Neural crest cell (in vitro differentiated cells): Measurements from ENCODE around the gene CCDC30. TPM values are rescaled to one million over a fixed set of nuclear protein-coding genes. Genes with fewer than 3 reads are reported as not detected.

Source experiments
- DNase-seq: peaks from one replicate; pipeline ENCODE4 v3.0.0; 2021; ENCODE audit warnings: low read depth, mixed read lengths, low spot score
- H3K27ac Mint-ChIP-seq: one replicate; pipeline ENCODE4 v1.8.0; 2021; ENCODE audit warnings: mild to moderate bottlenecking, mixed read lengths; ENCODE audit not compliant: unreplicated experiment
- H3K27me3 Mint-ChIP-seq: 2 replicates; pipeline ENCODE4 v1.8.0; 2021; ENCODE audit warnings: low read depth, mild to moderate bottlenecking, mixed read lengths
- H3K36me3 Mint-ChIP-seq: 2 replicates; pipeline ENCODE4 v1.8.0; 2021; ENCODE audit warnings: low read depth, mild to moderate bottlenecking, mixed read lengths
- H3K4me1 Mint-ChIP-seq: 2 replicates; pipeline ENCODE4 v1.8.0; 2021; ENCODE audit warnings: mixed read lengths
- H3K4me3 Mint-ChIP-seq: one replicate; pipeline ENCODE4 v1.8.0; 2021; ENCODE audit warnings: mild to moderate bottlenecking, mixed read lengths
- H3K9me3 Mint-ChIP-seq: 2 replicates; pipeline ENCODE4 v1.8.0; 2021; ENCODE audit warnings: mixed read lengths
- CTCF ChIP-seq: fragments of 200-600 bp; sonication (generic); conservative IDR thresholded peaks from 2 replicates; pipeline ENCODE4 v1.5.0; 2021; ENCODE audit warnings: antibody characterized with exemption, mild to moderate bottlenecking
- total RNA-seq: library from RNA; stranded (reverse); gene quantifications from 2 replicates; pipeline ENCODE4 v1.2.1, GENCODE V29; 2021

Gene CCDC30
- total RNA-seq, 1 donor from 2014 or later, result 6.9 TPM

- TF ChIP-seq CTCF, result no peak
- no peak for DNase-seq
- Mint-ChIP-seq H3K27me3 (peaks cover 3% of the 10 kb centered on the region), H3K27ac (no peak overlapping the region), H3K4me1 (no peaks in the 10 kb centered on the region), H3K36me3 (no peaks in the 10 kb centered on the region), H3K9me3 (no peaks in the 10 kb centered on the region), H3K4me3 (no peak overlapping the region)
Observed at GRCh38 chr1:42433369-42433768, 29.7 kb upstream of the CCDC30 start.

DNA sequence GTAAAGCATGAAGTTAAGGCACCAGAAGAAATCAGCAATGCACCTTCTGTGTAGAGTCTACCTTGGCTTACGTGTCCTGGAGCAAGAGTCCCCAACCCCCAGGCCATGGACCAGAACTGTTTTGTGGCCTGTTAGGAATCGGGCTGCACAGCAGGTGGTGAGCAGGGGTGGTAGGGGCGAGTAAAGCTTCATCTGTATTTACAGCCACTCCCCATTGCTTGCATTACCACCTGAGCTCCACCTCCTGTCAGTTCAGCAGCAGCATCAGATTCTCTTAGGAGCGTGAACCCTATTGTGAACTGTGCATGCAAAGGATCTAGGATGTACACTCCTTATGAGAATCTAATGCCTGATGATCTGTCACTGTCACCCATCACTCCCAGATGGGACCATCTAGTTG is 28.7 kb upstream of the CCDC30 start:
- Mint-ChIP-seq H3K4me3 (no peak overlapping the region), H3K27ac (no peak overlapping the region), H3K9me3 (no peaks in the 10 kb centered on the region), H3K27me3 (peaks cover 3% of the 10 kb centered on the region), H3K36me3 (no peaks in the 10 kb centered on the region), H3K4me1 (no peaks in the 10 kb centered on the region)
- no peak for TF ChIP-seq CTCF
- DNase-seq, result no peak

DNA sequence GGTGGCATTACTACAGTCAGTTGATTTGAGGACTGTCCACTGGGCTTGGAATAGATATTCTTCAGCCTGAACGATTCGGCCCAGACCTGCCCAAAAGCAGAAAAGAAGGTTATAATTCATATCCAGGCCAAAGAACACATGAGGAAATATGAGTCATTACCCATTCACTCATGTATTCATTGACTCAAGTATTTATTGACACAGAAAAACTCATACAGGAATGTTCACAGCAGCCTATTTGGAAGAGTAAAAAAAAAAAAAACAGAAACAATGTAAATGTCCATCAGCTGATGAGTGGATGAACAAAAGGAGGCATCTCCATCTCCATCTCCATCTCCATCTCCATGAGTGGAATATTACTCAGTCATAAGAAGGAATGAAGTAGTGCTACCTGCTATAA is 23.1 kb upstream of the CCDC30 start:
- no peak for TF ChIP-seq CTCF
- peaks cover 3% of the 10 kb centered on the region for H3K27me3 Mint-ChIP-seq
- H3K36me3 Mint-ChIP-seq, result no peaks in the 10 kb centered on the region
- no peaks in the 10 kb centered on the region for H3K9me3 Mint-ChIP-seq
- H3K4me3 Mint-ChIP-seq, result no peak overlapping the region
- DNase-seq, result no peak
- no peaks in the 10 kb centered on the region for H3K4me1 Mint-ChIP-seq
- no peak overlapping the region for H3K27ac Mint-ChIP-seq

- no peak overlapping the region for H3K27ac Mint-ChIP-seq
- no peaks in the 10 kb centered on the region for H3K27me3 Mint-ChIP-seq
- DNase-seq, result no peak
- H3K9me3 Mint-ChIP-seq, result no peaks in the 10 kb centered on the region
- no peak for TF ChIP-seq CTCF
- no peaks in the 10 kb centered on the region for H3K4me1 Mint-ChIP-seq
- H3K4me3 Mint-ChIP-seq, result no peak overlapping the region
- no peaks in the 10 kb centered on the region for H3K36me3 Mint-ChIP-seq
Observed at GRCh38 chr1:42442662-42443061, 20.4 kb upstream of the CCDC30 start.

- Mint-ChIP-seq H3K9me3 (no peaks in the 10 kb centered on the region), H3K4me1 (no peaks in the 10 kb centered on the region), H3K27me3 (peaks cover 17% of the 10 kb centered on the region), H3K27ac (no peak overlapping the region), H3K4me3 (no peak overlapping the region), H3K36me3 (no peaks in the 10 kb centered on the region)
- TF ChIP-seq CTCF, result no peak
- DNase-seq, result no peak
Observed at GRCh38 chr1:42449256-42449655, 13.8 kb upstream of the CCDC30 start.

GRCh38 chr1:42450061-42450460 is 13.0 kb upstream of the CCDC30 start:
- H3K4me3 Mint-ChIP-seq, result no peak overlapping the region
- no peak overlapping the region for H3K27ac Mint-ChIP-seq
- H3K9me3 Mint-ChIP-seq, result no peaks in the 10 kb centered on the region
- H3K36me3 Mint-ChIP-seq, result no peaks in the 10 kb centered on the region
- no peaks in the 10 kb centered on the region for H3K4me1 Mint-ChIP-seq
- peaks cover 17% of the 10 kb centered on the region for H3K27me3 Mint-ChIP-seq
- no peak for TF ChIP-seq CTCF
- no peak for DNase-seq
